ENCODE measurements around the gene POLE3.

GRCh38 chr9:113380869-113381378 lies 29.6 kb downstream of the POLE3 start:
- TF ChIP-seq SIN3A (IDR thresholded peaks at IDR 0.05; ENCODE audit: borderline replicate concordance, insufficient read depth, low read length) (no peak), POLR2AphosphoS5 (IDR thresholded peaks at IDR 0.05; ENCODE audit: low read depth, low read length) (no peak)
